Hepatocyte (in vitro differentiated cells): ENCODE results near the gene TOMM70.

Experiments
- CTCF ChIP-seq: fragments of 200-600 bp; sonication (generic); IDR thresholded peaks from 2 replicates; pipeline ENCODE4 v1.5.1; 2016; ENCODE audit warnings: antibody characterized with exemption, mild to moderate bottlenecking; ENCODE audit not compliant: poor library complexity
- EZH2 ChIP-seq: fragments of 200-600 bp; sonication (generic); IDR thresholded peaks from 2 replicates; pipeline ENCODE4 v1.6.1; 2016; ENCODE audit warnings: antibody characterized with exemption, mild to moderate bottlenecking, borderline replicate concordance
- EZH2phosphoT487 ChIP-seq: fragments of 200-600 bp; sonication (generic); IDR thresholded peaks from one replicate; pipeline ENCODE4 v1.6.1; 2018; ENCODE audit warnings: antibody characterized with exemption, mild to moderate bottlenecking, low read depth, moderate library complexity; ENCODE audit not compliant: unreplicated experiment, severe bottlenecking

GRCh38 chr3:100376301-100376700, 24.6 kb downstream of the TOMM70 start:
- TF ChIP-seq CTCF (no peak), EZH2phosphoT487 (no peak), EZH2 (no peak)
